GM23338 (cell line): Measurements from ENCODE around the gene WIPF3. TPM values are rescaled to one million over a fixed set of nuclear protein-coding genes. Genes with fewer than 3 reads are reported as not detected.

Experiments used
- ATAC-seq: fragments of 200-7000 bp; cut with Tn5 transposase; 3 replicates; pipeline ENCODE4 v1.9.1; 2020
- DNase-seq: peaks from one replicate; pipeline ENCODE4 v3.0.0-alpha.2; 2015; ENCODE audit warnings: low spot score
- H2AFZ ChIP-seq: fragments of 200-600 bp; sonication (generic); 2 replicates; pipeline ENCODE4 v1.8.0; 2016; ENCODE audit warnings: antibody characterized with exemption, mild to moderate bottlenecking, moderate library complexity
- H3F3A ChIP-seq: fragments of 200-600 bp; sonication (generic); replicated peaks from 2 replicates; pipeline ENCODE4 v1.8.0; 2017; ENCODE audit warnings: antibody characterized with exemption, mixed run types, low read depth
- H3K27ac ChIP-seq: fragments of 200-600 bp; sonication (generic); 2 replicates; pipeline ENCODE4 v1.6.1; 2016; ENCODE audit warnings: low read depth
- H3K27me3 ChIP-seq: fragments of 200-600 bp; sonication (generic); 2 replicates; pipeline ENCODE4 v1.8.0; 2016; ENCODE audit warnings: mild to moderate bottlenecking, mixed run types, moderate library complexity; ENCODE audit not compliant: insufficient read depth
- H3K36me3 ChIP-seq: fragments of 200-600 bp; sonication (generic); 2 replicates; pipeline ENCODE4 v1.8.0; 2016; ENCODE audit warnings: mild to moderate bottlenecking; ENCODE audit not compliant: insufficient read depth
- H3K4me1 ChIP-seq: fragments of 200-600 bp; sonication (generic); 2 replicates; pipeline ENCODE4 v1.8.0; 2016; ENCODE audit warnings: mild to moderate bottlenecking, moderate library complexity; ENCODE audit not compliant: insufficient read depth
- H3K4me2 ChIP-seq: fragments of 200-600 bp; sonication (generic); 2 replicates; pipeline ENCODE4 v1.7.1; 2017; ENCODE audit warnings: mixed run types
- H3K4me3 ChIP-seq: fragments of 200-600 bp; sonication (generic); 2 replicates; pipeline ENCODE4 v1.6.1; 2016; ENCODE audit warnings: mixed run types
- H3K79me2 ChIP-seq: fragments of 200-600 bp; sonication (generic); replicated peaks from 2 replicates; pipeline ENCODE4 v1.8.0; 2017; ENCODE audit warnings: mild to moderate bottlenecking; ENCODE audit not compliant: insufficient read depth
- H3K9me2 ChIP-seq: fragments of 200-600 bp; sonication (generic); 2 replicates; pipeline ENCODE4 v1.8.0; 2017; ENCODE audit not compliant: insufficient read depth
- H4K20me1 ChIP-seq: fragments of 200-600 bp; sonication (generic); replicated peaks from 2 replicates; pipeline ENCODE4 v1.8.0; 2017; ENCODE audit warnings: mild to moderate bottlenecking; ENCODE audit not compliant: insufficient read depth
- H3K27ac Mint-ChIP-seq: 2 replicates; pipeline ENCODE4 v1.8.0; 2020; ENCODE audit warnings: inconsistent platforms, mild to moderate bottlenecking, moderate library complexity, mixed read lengths
- H3K27me3 Mint-ChIP-seq: 3 replicates; pipeline ENCODE4 v1.8.0; 2022; ENCODE audit warnings: low read depth, mild to moderate bottlenecking, moderate library complexity, mixed read lengths, inconsistent platforms; ENCODE audit not compliant: insufficient read depth, poor library complexity
- H3K36me3 Mint-ChIP-seq: 3 replicates; pipeline ENCODE4 v1.8.0; 2021; ENCODE audit warnings: low read depth, mild to moderate bottlenecking, inconsistent platforms, moderate library complexity, mixed read lengths
- H3K4me1 Mint-ChIP-seq: 3 replicates; pipeline ENCODE4 v1.8.0; 2020; ENCODE audit warnings: mild to moderate bottlenecking, inconsistent platforms, mixed read lengths
- H3K4me3 Mint-ChIP-seq: 3 replicates; pipeline ENCODE4 v1.8.0; 2021; ENCODE audit warnings: moderate library complexity, mild to moderate bottlenecking, inconsistent platforms, mixed read lengths
- H3K9me3 Mint-ChIP-seq: 3 replicates; pipeline ENCODE4 v1.8.0; 2020; ENCODE audit warnings: moderate library complexity, mild to moderate bottlenecking, inconsistent platforms, mixed read lengths
- CTCF ChIP-seq, 2 experiments: fragments of 200-600 bp in 1 of 2; sonication (generic) in 1 of 2; conservative IDR thresholded peaks; 2 replicates each; pipeline versions ENCODE4 v1.5.1 to v1.6.1; 2016 to 2017; ENCODE audit warnings: antibody characterized with exemption in 2 of 2, low read depth in 2 of 2, mild to moderate bottlenecking in 2 of 2, moderate library complexity in 1 of 2
- ETS1 ChIP-seq: IDR thresholded peaks from 2 replicates; pipeline ENCODE4 v1.6.1; 2016; ENCODE audit warnings: antibody characterized with exemption
- JUNB ChIP-seq: IDR thresholded peaks from one replicate; pipeline ENCODE4 v1.6.1; 2016; ENCODE audit warnings: antibody characterized with exemption; ENCODE audit not compliant: unreplicated experiment
- NANOG ChIP-seq: IDR thresholded peaks from 2 replicates; pipeline ENCODE4 v1.6.1; 2016; ENCODE audit warnings: antibody characterized with exemption, borderline replicate concordance
- POLR2AphosphoS5 ChIP-seq: IDR thresholded peaks from 2 replicates; pipeline ENCODE4 v1.6.1; 2016; ENCODE audit warnings: antibody characterized with exemption, low read depth
- REST ChIP-seq: IDR thresholded peaks from one replicate; pipeline ENCODE4 v1.6.1; 2018; ENCODE audit warnings: antibody characterized with exemption; ENCODE audit not compliant: unreplicated experiment
- ZNF114 ChIP-seq: fragments of 250-450 bp; sonication (Bioruptor Pico); IDR thresholded peaks from 2 replicates; pipeline ENCODE4 v1.5.0; 2020; ENCODE audit warnings: mild to moderate bottlenecking, moderate library complexity
- ZNF331 ChIP-seq: fragments of 250-450 bp; sonication (Bioruptor Pico); IDR thresholded peaks from 2 replicates; pipeline ENCODE4 v1.5.0; 2020; ENCODE audit warnings: low read depth, mild to moderate bottlenecking, moderate library complexity
- polyA plus RNA-seq: library from polyadenylated mRNA; unstranded; fragments of >200 nt; fragmentation: Nextera tagmentation; extraction: Ambion mirVana; gene quantifications from 2 replicates; pipeline ENCODE4 v1.2.1, GENCODE V29; 2016
- total RNA-seq: library from RNA; depleted of rRNA; stranded (reverse); fragments of >200 nt; shearing (Covaris generic); gene quantifications from 2 replicates; pipeline ENCODE4 v1.2.3, GENCODE V29; 2014
- TF ChIP-seq, protein P1 (sequence below): fragments of 250-450 bp; sonication (Bioruptor Pico); IDR thresholded peaks from 2 replicates; pipeline ENCODE4 v1.5.0; 2020; ENCODE audit warnings: mild to moderate bottlenecking, moderate library complexity

Gene WIPF3
- total and polyA plus RNA-seq, 2 experiments from 2014 or later, result 5.7 to 11.4 TPM

DNA sequence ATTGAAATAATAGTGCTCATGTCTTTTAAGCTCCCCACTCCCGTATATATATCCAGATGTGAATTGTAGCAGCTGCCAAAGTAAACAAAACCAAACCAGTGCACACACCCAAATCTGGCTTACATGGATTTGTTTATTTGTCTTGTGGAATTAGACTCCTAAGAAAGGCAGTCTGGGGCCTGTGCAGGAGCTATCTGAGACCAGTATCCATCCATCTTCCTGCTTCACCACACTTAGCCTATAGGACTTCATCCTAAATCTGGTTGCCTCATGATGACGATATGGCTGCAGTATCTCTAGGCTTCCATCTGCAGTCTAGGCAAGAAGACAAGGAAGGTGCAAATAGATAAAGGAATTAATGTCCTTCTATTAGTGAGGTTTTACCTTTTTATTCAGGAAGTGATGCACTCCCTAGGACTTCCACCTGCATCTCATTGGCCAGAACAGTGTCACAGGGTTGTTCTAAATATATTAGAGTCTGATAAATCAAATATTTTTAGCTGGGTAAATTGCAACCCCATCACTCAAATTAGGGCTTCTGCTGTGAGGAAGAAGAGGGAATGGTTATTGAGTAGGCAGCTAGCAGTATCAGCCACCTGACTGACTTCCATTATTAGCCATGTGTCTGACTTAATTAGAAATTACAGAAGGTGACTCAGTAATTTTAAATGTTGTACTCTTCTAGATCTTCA is 6.0 kb downstream of the WIPF3 start:
- Mint-ChIP-seq H3K36me3 (no peaks in the 10 kb centered on the region), H3K4me1 (peaks cover 9% of the 10 kb centered on the region), H3K27ac (no peak overlapping the region), H3K9me3 (no peaks in the 10 kb centered on the region), H3K4me3 (no peak overlapping the region), H3K27me3 (peaks cover 5% of the 10 kb centered on the region)
- H3K27me3 ChIP-seq, result peaks cover 9% of the 10 kb centered on the region; the same call in 1 of the 2 replicates
- no peak for DNase-seq
- no peak overlapping the region for H3K4me2 ChIP-seq
- TF ChIP-seq ZNF331, result no peak
- no peak for TF ChIP-seq REST
- TF ChIP-seq, protein P1, sequence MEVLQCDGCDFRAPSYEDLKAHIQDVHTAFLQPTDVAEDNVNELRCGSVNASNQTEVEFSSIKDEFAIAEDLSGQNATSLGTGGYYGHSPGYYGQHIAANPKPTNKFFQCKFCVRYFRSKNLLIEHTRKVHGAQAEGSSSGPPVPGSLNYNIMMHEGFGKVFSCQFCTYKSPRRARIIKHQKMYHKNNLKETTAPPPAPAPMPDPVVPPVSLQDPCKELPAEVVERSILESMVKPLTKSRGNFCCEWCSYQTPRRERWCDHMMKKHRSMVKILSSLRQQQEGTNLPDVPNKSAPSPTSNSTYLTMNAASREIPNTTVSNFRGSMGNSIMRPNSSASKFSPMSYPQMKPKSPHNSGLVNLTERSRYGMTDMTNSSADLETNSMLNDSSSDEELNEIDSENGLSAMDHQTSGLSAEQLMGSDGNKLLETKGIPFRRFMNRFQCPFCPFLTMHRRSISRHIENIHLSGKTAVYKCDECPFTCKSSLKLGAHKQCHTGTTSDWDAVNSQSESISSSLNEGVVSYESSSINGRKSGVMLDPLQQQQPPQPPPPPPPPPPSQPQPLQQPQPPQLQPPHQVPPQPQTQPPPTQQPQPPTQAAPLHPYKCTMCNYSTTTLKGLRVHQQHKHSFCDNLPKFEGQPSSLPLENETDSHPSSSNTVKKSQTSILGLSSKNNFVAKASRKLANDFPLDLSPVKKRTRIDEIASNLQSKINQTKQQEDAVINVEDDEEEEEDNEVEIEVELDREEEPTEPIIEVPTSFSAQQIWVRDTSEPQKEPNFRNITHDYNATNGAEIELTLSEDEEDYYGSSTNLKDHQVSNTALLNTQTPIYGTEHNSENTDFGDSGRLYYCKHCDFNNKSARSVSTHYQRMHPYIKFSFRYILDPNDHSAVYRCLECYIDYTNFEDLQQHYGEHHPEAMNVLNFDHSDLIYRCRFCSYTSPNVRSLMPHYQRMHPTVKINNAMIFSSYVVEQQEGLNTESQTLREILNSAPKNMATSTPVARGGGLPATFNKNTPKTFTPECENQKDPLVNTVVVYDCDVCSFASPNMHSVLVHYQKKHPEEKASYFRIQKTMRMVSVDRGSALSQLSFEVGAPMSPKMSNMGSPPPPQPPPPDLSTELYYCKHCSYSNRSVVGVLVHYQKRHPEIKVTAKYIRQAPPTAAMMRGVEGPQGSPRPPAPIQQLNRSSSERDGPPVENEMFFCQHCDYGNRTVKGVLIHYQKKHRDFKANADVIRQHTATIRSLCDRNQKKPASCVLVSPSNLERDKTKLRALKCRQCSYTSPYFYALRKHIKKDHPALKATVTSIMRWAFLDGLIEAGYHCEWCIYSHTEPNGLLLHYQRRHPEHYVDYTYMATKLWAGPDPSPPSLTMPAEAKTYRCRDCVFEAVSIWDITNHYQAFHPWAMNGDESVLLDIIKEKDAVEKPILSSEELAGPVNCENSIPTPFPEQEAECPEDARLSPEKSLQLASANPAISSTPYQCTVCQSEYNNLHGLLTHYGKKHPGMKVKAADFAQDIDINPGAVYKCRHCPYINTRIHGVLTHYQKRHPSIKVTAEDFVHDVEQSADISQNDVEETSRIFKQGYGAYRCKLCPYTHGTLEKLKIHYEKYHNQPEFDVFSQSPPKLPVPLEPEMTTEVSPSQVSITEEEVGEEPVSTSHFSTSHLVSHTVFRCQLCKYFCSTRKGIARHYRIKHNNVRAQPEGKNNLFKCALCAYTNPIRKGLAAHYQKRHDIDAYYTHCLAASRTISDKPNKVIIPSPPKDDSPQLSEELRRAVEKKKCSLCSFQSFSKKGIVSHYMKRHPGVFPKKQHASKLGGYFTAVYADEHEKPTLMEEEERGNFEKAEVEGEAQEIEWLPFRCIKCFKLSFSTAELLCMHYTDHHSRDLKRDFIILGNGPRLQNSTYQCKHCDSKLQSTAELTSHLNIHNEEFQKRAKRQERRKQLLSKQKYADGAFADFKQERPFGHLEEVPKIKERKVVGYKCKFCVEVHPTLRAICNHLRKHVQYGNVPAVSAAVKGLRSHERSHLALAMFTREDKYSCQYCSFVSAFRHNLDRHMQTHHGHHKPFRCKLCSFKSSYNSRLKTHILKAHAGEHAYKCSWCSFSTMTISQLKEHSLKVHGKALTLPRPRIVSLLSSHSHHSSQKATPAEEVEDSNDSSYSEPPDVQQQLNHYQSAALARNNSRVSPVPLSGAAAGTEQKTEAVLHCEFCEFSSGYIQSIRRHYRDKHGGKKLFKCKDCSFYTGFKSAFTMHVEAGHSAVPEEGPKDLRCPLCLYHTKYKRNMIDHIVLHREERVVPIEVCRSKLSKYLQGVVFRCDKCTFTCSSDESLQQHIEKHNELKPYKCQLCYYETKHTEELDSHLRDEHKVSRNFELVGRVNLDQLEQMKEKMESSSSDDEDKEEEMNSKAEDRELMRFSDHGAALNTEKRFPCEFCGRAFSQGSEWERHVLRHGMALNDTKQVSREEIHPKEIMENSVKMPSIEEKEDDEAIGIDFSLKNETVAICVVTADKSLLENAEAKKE (CRISPR knock-in tag), result no peak
- TF ChIP-seq JUNB, result no peak
- no peak for TF ChIP-seq ZNF114 (CRISPR knock-in tag)
- no peak for TF ChIP-seq POLR2AphosphoS5
- TF ChIP-seq CTCF (conservative IDR thresholded peaks at IDR 0.05; ENCODE audit: low read depth in 2 of 2), result no peak
- TF ChIP-seq NANOG, result no peak
- TF ChIP-seq ETS1, result no peak
- H3K9me2 ChIP-seq, result no peaks in the 10 kb centered on the region
- H3K4me1 ChIP-seq, result no peaks in the 10 kb centered on the region
- 0 out of 2 replicates have a peak, but pooled peaks cover 5% of the 10 kb centered on the region for H3F3A ChIP-seq
- H3K4me3 ChIP-seq, result no peak overlapping the region
- no peaks in the 10 kb centered on the region for H4K20me1 ChIP-seq
- no peaks in the 10 kb centered on the region for H3K36me3 ChIP-seq
- ATAC-seq, result no peak
- H3K79me2 ChIP-seq, result no peaks in the 10 kb centered on the region
- H3K27ac ChIP-seq, result no peak overlapping the region
- no peak overlapping the region for H2AFZ ChIP-seq
